B cell (primary cell): Measurements from ENCODE around the gene CELF2.

Source experiments
- EZH2 ChIP-seq: IDR thresholded peaks from 2 replicates; pipeline ENCODE4 v1.6.1; 2012; ENCODE audit warnings: borderline replicate concordance, low read depth, mild to moderate bottlenecking, moderate library complexity, low read length; ENCODE audit not compliant: insufficient read depth, poor library complexity, severe bottlenecking
- TF ChIP-seq, protein P1 (sequence below): fragments of 200-600 bp; IDR thresholded peaks from one replicate; pipeline ENCODE4 v1.8.0; 2022; ENCODE audit warnings: antibody characterized with exemption, mild to moderate bottlenecking

DNA sequence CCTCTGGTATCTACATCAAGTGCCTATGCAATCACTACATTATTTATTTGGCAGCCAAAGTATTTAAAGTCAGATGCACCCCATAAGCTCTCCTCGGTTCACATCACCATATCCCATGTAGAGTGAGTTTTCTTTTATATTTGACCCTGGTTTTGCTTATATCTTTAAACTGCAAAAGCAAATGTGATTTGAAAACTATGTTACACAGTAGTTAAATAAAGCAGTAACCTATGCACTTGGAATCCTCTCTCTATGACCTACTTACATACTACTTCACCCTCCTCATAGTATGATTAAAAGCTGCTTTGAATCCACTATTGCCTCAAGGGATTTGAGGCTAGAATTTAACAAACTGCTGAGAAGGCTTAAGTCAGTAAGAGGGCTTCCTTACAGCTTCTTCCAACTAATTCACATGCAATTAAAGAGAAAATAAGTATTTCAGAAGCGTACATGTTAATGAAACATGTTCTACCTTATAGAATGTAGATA is 2.2 kb upstream of the CELF2 start:
- TF ChIP-seq, protein P1, sequence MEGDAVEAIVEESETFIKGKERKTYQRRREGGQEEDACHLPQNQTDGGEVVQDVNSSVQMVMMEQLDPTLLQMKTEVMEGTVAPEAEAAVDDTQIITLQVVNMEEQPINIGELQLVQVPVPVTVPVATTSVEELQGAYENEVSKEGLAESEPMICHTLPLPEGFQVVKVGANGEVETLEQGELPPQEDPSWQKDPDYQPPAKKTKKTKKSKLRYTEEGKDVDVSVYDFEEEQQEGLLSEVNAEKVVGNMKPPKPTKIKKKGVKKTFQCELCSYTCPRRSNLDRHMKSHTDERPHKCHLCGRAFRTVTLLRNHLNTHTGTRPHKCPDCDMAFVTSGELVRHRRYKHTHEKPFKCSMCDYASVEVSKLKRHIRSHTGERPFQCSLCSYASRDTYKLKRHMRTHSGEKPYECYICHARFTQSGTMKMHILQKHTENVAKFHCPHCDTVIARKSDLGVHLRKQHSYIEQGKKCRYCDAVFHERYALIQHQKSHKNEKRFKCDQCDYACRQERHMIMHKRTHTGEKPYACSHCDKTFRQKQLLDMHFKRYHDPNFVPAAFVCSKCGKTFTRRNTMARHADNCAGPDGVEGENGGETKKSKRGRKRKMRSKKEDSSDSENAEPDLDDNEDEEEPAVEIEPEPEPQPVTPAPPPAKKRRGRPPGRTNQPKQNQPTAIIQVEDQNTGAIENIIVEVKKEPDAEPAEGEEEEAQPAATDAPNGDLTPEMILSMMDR = no peak
- TF ChIP-seq EZH2 = no peak
